OCI-LY7 (cell line): Measurements from ENCODE around the gene ZMIZ1. TPM values are rescaled to one million over a fixed set of nuclear protein-coding genes. Genes with fewer than 3 reads are reported as not detected.

Source experiments
- BruUV-seq: library from RNA; stranded (reverse); fragments of 400-500 nt; replicated peaks from 2 replicates; lab custom pipeline; 2021; lab: Mats Ljungman, UMichigan
- CTCF ChIA-PET: fragments of 300-600 bp; sonication (Branson Sonifier 250); formaldehyde crosslinking; loops from one replicate; lab custom pipeline; 2022; ENCODE audit warnings: antibody characterized with exemption; ENCODE audit not compliant: unreplicated experiment; lab: Charles Lee
- POLR2A ChIA-PET: fragments of 300-600 bp; sonication (Branson Sonifier 250); formaldehyde crosslinking; loops from one replicate; lab custom pipeline; 2022; ENCODE audit warnings: antibody characterized with exemption; lab: Charles Lee
- DNase-seq: peaks from one replicate; pipeline ENCODE4 v3.0.0-alpha.2; 2015; ENCODE audit warnings: low spot score
- H2AFZ ChIP-seq: fragments of 200-600 bp; sonication (generic), shearing (Covaris generic); 2 replicates; pipeline ENCODE4 v1.6.1; 2014; ENCODE audit warnings: mild to moderate bottlenecking, antibody characterized with exemption, low read length, moderate library complexity
- H3K27ac ChIP-seq: fragments of 200-600 bp; sonication (generic); 2 replicates; pipeline ENCODE4 v1.5.1; 2014; ENCODE audit warnings: mixed run types, low read depth, mild to moderate bottlenecking, moderate library complexity, low read length, inconsistent platforms; ENCODE audit not compliant: poor library complexity, severe bottlenecking
- H3K36me3 ChIP-seq: fragments of 200-600 bp; sonication (generic); 2 replicates; pipeline ENCODE4 v1.6.1; 2014; ENCODE audit warnings: mild to moderate bottlenecking, antibody characterized with exemption, low read length, moderate library complexity, mixed read lengths; ENCODE audit not compliant: insufficient read depth
- H3K4me1 ChIP-seq: fragments of 200-600 bp; sonication (generic); 2 replicates; pipeline ENCODE4 v1.5.1; 2014; ENCODE audit warnings: mild to moderate bottlenecking, low read length; ENCODE audit not compliant: insufficient read depth, poor library complexity, severe bottlenecking
- H3K4me2 ChIP-seq: fragments of 200-600 bp; sonication (generic); 2 replicates; pipeline ENCODE4 v1.6.1; 2014; ENCODE audit warnings: mild to moderate bottlenecking, low read length
- H3K4me3 ChIP-seq: fragments of 200-600 bp; sonication (generic); 2 replicates; pipeline ENCODE4 v1.5.1; 2014; ENCODE audit warnings: mild to moderate bottlenecking, low read depth, low read length; ENCODE audit not compliant: poor library complexity, severe bottlenecking
- H3K79me2 ChIP-seq: fragments of 200-600 bp; sonication (generic); 2 replicates; pipeline ENCODE4 v1.6.1; 2016; ENCODE audit warnings: low read depth, mild to moderate bottlenecking, low read length, moderate library complexity, mixed read lengths; ENCODE audit not compliant: insufficient read depth
- H3K9me2 ChIP-seq: fragments of 200-600 bp; sonication (generic); 2 replicates; pipeline ENCODE4 v1.6.1; 2016; ENCODE audit warnings: mild to moderate bottlenecking, low read length, mixed read lengths; ENCODE audit not compliant: insufficient read depth
- H3K9me3 ChIP-seq: fragments of 200-600 bp; sonication (generic); 2 replicates; pipeline ENCODE4 v1.6.1; 2014; ENCODE audit warnings: mild to moderate bottlenecking, mixed run types, low read length, mixed read lengths
- H4K20me1 ChIP-seq: fragments of 200-600 bp; sonication (generic); 2 replicates; pipeline ENCODE4 v1.6.1; 2014; ENCODE audit warnings: mild to moderate bottlenecking, antibody characterized with exemption, low read length, moderate library complexity, mixed read lengths; ENCODE audit not compliant: insufficient read depth
- CTCF ChIP-seq: fragments of 200-600 bp; sonication (generic); conservative IDR thresholded peaks from 2 replicates; pipeline ENCODE4 v1.5.1; 2014; ENCODE audit warnings: mild to moderate bottlenecking, antibody characterized with exemption, low read length, moderate library complexity, mixed read lengths
- EZH2phosphoT487 ChIP-seq: fragments of 200-600 bp; sonication (generic); IDR thresholded peaks from 2 replicates; pipeline ENCODE4 v1.6.1; 2018; ENCODE audit warnings: low read depth, borderline replicate concordance, mild to moderate bottlenecking, mixed run types, antibody characterized with exemption, low read length, moderate library complexity, mixed read lengths
- intact Hi-C: fragments of 100-400 bp; cut with micrococcal nuclease; formaldehyde crosslinking; loops from one replicate; pipeline ENCODE4 v1.10.0; 2022; ENCODE audit not compliant: unreplicated experiment
- total RNA-seq, 2 experiments: library from RNA; depleted of rRNA in 1 of 2; stranded (reverse); fragments of >200 nt in 1 of 2; shearing (Covaris generic) in 1 of 2; gene quantifications; 2 replicates each; pipeline ENCODE4 v1.2.3, GENCODE V29; 2014 to 2022

Gene ZMIZ1
- total RNA-seq, 2 experiments from 2014 or later = 20.4 to 66.9 TPM

GRCh38 chr10:79231908-79232307, 163.1 kb downstream of the ZMIZ1 start:
- Histone ChIP-seq H3K36me3 (no peaks in the 10 kb centered on the region), H3K9me2 (no peaks in the 10 kb centered on the region), H2AFZ (no peak overlapping the region), H3K27ac (no peak overlapping the region), H3K4me1 (peaks cover 27% of the 10 kb centered on the region), H3K79me2 (no peaks in the 10 kb centered on the region), H3K4me3 (no peak overlapping the region), H3K9me3 (no peaks in the 10 kb centered on the region), H4K20me1 (no peaks in the 10 kb centered on the region), H3K4me2 (no peak overlapping the region)
- POLR2A ChIA-PET = interaction anchor here (0.6 kb wide), 1 partner anchor 343 kb away, joined by 4 read pairs; no protein-coding TSS in a partner anchor
- intact Hi-C loops = no loop called here
- CTCF ChIA-PET = no interaction called here
- no peak for DNase-seq
- TF ChIP-seq EZH2phosphoT487 (no peak), CTCF (no peak)
- no TSS peak for BruUV-seq

GRCh38 chr10:79232864-79233263, 164.1 kb downstream of the ZMIZ1 start:
- Histone ChIP-seq H3K36me3 (no peaks in the 10 kb centered on the region), H3K4me3 (no peak overlapping the region), H3K27ac (no peak overlapping the region), H3K4me2 (no peak overlapping the region), H3K9me2 (no peaks in the 10 kb centered on the region), H4K20me1 (no peaks in the 10 kb centered on the region), H3K9me3 (no peaks in the 10 kb centered on the region), H3K79me2 (no peaks in the 10 kb centered on the region), H3K4me1 (peaks cover 27% of the 10 kb centered on the region), H2AFZ (no peak overlapping the region)
- intact Hi-C loops = no loop called here
- POLR2A ChIA-PET = no interaction called here
- no TSS peak for BruUV-seq
- DNase-seq = no peak
- CTCF ChIA-PET = no interaction called here
- TF ChIP-seq CTCF (no peak), EZH2phosphoT487 (no peak)

- H4K20me1 ChIP-seq = no peaks in the 10 kb centered on the region
- H3K9me2 ChIP-seq = no peaks in the 10 kb centered on the region
- H3K27ac ChIP-seq = no peak overlapping the region
- CTCF ChIA-PET = no interaction called here
- POLR2A ChIA-PET = interaction anchor here (0.5 kb wide), 1 partner anchor 687 kb away, joined by 4 read pairs; no protein-coding TSS in a partner anchor
- intact Hi-C loops = no loop called here
- no peak for TF ChIP-seq EZH2phosphoT487
- TF ChIP-seq CTCF = no peak
- H2AFZ ChIP-seq = no peak overlapping the region
- H3K4me1 ChIP-seq = peaks cover 12% of the 10 kb centered on the region
- H3K9me3 ChIP-seq = no peaks in the 10 kb centered on the region
- no peaks in the 10 kb centered on the region for H3K36me3 ChIP-seq
- DNase-seq = no peak
- BruUV-seq = no TSS peak
- no peak overlapping the region for H3K4me2 ChIP-seq
- H3K79me2 ChIP-seq = no peaks in the 10 kb centered on the region
- no peak overlapping the region for H3K4me3 ChIP-seq
Measured at GRCh38 chr10:79234391-79235315, 165.9 kb downstream of the ZMIZ1 start.
